Large intestine (tissue), 3 donors: ENCODE results near the gene PPFIBP2. TPM values are rescaled to one million over a fixed set of nuclear protein-coding genes. Genes with fewer than 3 reads are reported as not detected.
"Not testable (repeated sequence)": the region's sequence is repeated elsewhere in the genome, so short reads cannot be mapped to it uniquely, and the experiment has no call there.

Experiments
- DNase-seq, 2 donors: peaks; one replicate each; pipeline versions ENCODE4 v3.0.0 to v3.0.0-alpha.2; 2013
- H3K27ac ChIP-seq: one replicate; pipeline ENCODE4 v1.5.1; 2013; ENCODE audit warnings: low read length
- H3K27me3 ChIP-seq: 2 replicates; pipeline ENCODE4 v1.6.1; 2013; ENCODE audit warnings: low read length; ENCODE audit not compliant: control insufficient read depth, insufficient read depth
- H3K36me3 ChIP-seq: 2 replicates; pipeline ENCODE4 v1.6.1; 2013; ENCODE audit warnings: low read length; ENCODE audit not compliant: control insufficient read depth, insufficient read depth
- H3K4me1 ChIP-seq: one replicate; pipeline ENCODE4 v1.6.1; 2013; ENCODE audit warnings: low read length; ENCODE audit not compliant: control insufficient read depth, insufficient read depth
- H3K4me3 ChIP-seq: one replicate; pipeline ENCODE4 v1.5.1; 2013; ENCODE audit warnings: low read length
- H3K9me3 ChIP-seq: one replicate; pipeline ENCODE4 v1.6.1; 2013; ENCODE audit warnings: mild to moderate bottlenecking, low read depth, low read length, moderate library complexity; ENCODE audit not compliant: control insufficient read depth
- WGBS: methylation state at CpG from one replicate; pipeline ENCODE4 v1.1.5; 2013; ENCODE audit warnings: low lambda C conversion rate; ENCODE audit not compliant: insufficient coverage; 5-methylcytosine and 5-hydroxymethylcytosine counted together
- polyA plus RNA-seq: library from polyadenylated mRNA; unstranded; fragments of 120-200 nt; gene quantifications from one replicate; pipeline ENCODE4 v1.2.1, GENCODE V29; 2013

Gene PPFIBP2
- polyA plus RNA-seq, 1 donor, result 73.1 TPM

DNA sequence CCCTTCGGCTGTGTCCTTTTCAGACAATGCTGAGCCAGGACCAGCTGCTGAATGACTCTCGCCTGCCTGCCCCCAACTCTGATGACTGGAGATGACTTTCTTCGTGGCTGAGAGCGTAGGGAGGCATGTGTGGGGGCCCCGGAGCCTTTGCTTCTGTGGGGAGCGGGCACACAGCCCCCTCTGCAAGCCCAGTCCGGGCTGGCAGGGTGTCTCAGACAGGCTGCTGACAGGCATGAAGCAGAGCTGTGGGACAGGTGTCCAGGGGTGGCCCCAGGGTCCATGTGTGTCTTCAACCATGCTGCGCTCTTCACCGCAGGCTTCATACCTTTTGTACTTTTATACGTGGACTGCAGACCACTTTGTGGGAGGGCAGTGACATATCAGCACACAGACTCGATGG is 142.9 kb downstream of the PPFIBP2 start:
- no CpG with 5 or more reads among the region's 11 CpGs for WGBS
- Histone ChIP-seq H3K27ac (no peak overlapping the region), H3K4me1 (no peaks in the 10 kb centered on the region), H3K4me3 (no peak overlapping the region), H3K9me3 (no peaks in the 10 kb centered on the region), H3K27me3 (no peaks in the 10 kb centered on the region), H3K36me3 (peaks cover 59% of the 10 kb centered on the region)
- no peak for DNase-seq

DNA sequence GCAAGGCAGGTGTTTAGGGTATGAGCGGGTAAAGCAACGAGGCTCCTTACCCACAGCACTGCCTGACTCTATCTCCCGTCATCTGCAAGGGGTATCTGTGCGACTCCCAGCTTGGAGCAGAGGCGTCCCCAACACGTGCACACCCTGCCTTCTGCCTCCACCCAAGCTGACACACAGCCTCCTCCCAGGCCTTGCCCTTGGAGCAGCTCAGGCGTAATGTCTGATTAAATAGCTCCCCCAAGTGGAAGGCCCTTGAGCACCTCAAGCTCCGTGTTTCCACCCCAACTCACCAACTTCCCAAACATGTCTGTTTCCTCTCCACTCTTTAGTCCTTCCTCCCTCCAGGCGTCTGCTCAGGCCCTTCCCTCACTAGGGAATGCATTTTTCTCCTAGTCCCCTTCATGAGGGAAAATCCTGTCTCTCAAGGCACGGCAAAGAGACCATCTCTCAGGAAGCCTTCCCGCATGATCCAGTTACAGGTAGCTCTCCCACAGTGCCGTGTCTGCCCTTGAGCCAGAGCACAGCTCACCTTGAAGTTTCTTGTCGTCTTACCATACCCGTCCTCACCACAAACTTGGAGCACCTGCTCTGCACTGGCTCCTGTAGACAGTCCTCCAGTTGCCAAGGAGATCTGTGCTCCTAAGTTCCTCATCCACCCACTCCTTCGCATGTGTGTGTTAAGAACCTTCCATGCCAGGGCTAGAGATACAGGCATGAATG is 143.7 kb downstream of the PPFIBP2 start:
- Histone ChIP-seq H3K4me1 (no peaks in the 10 kb centered on the region), H3K9me3 (no peaks in the 10 kb centered on the region), H3K27ac (no peak overlapping the region), H3K4me3 (no peak overlapping the region), H3K27me3 (no peaks in the 10 kb centered on the region), H3K36me3 (peaks cover 51% of the 10 kb centered on the region)
- 20% methylated on average over 1 of the region's 15 CpGs for WGBS
- peak; percentile 44 to 55 for DNase-seq

DNA sequence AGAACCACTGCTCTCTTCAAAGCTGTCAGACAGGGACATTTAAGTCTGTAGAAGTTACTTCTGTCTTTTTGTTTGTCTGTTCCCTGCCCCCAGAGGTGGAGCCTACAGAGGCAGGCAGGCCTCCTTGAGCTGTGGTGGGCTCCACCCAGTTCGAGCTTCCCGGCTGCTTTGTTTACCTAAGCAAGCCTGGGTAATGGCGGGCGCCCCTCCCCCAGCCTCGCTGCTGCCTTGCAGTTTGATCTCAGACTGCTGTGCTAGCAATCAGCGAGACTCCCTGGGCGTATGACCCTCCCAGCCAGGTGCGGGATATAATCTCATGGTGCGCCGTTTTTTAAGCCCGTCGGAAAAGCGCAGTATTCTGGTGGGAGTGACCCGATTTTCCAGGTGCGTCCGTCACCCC is 149.7 kb downstream of the PPFIBP2 start:
- WGBS, result no CpG with 5 or more reads among the region's 16 CpGs
- peaks cover 35% of the 10 kb centered on the region for H3K36me3 ChIP-seq
- H3K27me3 ChIP-seq, H3K4me1 ChIP-seq, H3K27ac ChIP-seq, DNase-seq, H3K9me3 ChIP-seq, H3K4me3 ChIP-seq: not testable (repeated sequence)

DNA sequence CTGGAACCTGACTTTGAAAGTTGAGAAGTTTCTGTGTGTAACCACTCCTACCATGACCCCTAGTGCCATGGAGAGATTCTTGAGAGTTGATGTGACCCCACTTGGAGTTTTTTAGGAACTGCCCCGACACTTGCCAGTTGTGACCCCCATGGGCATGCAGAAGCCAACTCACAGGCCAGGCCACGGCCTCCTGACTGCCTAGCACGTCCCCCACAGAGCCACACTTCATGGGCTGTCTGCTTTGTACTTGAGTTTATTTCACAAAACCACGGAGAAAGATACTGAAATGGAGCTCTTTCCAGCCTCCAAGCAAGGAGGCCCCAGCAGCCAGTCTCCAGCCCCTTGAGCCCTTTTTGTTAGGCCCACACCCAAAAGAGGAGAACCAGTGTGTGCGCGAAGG is 151.1 kb downstream of the PPFIBP2 start:
- WGBS, result no CpG with 5 or more reads among the region's 6 CpGs
- no peaks in the 10 kb centered on the region for H3K27me3 ChIP-seq
- H3K27ac ChIP-seq, result no peak overlapping the region
- H3K4me3 ChIP-seq, result no peak overlapping the region
- no peaks in the 10 kb centered on the region for H3K9me3 ChIP-seq
- peaks cover 3% of the 10 kb centered on the region for H3K4me1 ChIP-seq
- DNase-seq, result no peak
- H3K36me3 ChIP-seq, result peaks cover 43% of the 10 kb centered on the region

DNA sequence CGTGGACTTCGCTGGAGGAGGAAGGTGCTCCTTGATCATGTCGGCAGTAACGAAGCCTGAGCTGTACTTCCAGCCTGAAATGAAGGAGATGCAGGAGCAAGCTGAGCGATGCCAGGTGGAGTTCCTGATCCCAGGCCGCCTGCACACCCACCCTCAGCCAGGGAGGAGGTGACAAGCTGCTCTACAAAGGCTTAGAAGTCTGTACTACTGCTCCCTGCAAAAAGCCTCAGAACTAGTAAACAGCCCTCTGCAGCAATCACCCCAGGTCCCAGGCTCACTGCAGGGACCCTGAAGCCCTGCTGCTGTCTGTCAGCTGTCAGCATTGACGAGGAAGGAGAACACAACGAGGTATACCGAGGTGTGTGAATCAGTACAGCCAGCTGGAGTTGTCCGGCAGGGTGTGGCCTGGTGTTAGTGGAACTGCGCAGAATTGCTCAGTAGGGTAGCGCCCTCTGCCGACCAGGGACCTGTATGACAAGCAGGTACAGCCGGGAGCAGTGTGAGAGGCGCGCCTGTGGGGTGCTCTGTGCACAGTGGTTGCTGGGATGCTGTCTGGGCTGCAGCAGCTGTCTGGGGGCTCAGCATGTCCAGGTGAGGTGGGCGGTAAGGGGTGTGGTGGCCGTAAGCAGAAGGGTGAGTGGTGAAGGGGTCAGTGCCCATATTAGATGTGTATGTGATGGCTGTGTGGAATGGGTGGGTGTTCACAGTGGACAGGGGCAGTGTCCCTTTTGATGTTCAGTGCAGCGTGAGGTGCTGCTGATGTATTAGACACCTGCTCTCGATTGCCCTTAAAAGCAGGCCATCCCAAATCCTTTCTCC is 151.9 kb downstream of the PPFIBP2 start:
- H3K4me1 ChIP-seq, result peaks cover 3% of the 10 kb centered on the region
- H3K9me3 ChIP-seq, result no peaks in the 10 kb centered on the region
- H3K27ac ChIP-seq, result no peak overlapping the region
- no peak overlapping the region for H3K4me3 ChIP-seq
- H3K27me3 ChIP-seq, result no peaks in the 10 kb centered on the region
- peak; percentile 72 to 75 for DNase-seq
- peaks cover 43% of the 10 kb centered on the region for H3K36me3 ChIP-seq
- 100% methylated on average over 1 of the region's 20 CpGs for WGBS

DNA sequence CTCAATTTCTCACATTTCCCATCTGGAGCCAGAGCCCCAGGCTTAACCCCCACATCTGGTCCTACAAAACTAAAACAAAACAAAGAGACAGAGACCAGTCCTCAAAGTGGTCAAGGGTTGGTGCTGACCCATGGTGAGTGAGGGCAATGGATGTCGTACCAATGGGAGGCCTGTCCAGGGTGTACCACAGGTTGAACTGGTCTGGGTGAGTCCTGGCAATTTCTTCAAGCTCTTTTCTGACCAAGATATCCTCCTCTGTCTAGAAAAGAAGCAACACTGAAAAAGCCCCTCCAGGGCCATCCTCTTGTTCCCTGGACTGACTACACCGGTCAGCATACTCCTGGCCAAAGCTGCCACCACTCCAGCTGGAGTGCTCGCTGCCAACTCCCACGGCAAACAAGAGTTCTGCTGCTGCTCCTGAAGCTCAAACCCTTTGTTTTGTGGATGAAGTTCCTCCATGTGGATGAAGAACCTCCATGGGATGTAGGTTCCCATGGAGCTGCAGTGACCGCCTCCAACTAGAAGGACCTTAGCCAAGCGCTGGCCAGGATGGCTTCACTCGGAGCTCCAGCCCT is 152.6 kb downstream of the PPFIBP2 start:
- Histone ChIP-seq H3K9me3 (no peaks in the 10 kb centered on the region), H3K36me3 (peaks cover 43% of the 10 kb centered on the region), H3K27me3 (no peaks in the 10 kb centered on the region), H3K27ac (no peak overlapping the region), H3K4me3 (no peak overlapping the region), H3K4me1 (peaks cover 3% of the 10 kb centered on the region)
- 80% methylated on average over 1 of the region's 7 CpGs for WGBS
- no peak for DNase-seq

DNA sequence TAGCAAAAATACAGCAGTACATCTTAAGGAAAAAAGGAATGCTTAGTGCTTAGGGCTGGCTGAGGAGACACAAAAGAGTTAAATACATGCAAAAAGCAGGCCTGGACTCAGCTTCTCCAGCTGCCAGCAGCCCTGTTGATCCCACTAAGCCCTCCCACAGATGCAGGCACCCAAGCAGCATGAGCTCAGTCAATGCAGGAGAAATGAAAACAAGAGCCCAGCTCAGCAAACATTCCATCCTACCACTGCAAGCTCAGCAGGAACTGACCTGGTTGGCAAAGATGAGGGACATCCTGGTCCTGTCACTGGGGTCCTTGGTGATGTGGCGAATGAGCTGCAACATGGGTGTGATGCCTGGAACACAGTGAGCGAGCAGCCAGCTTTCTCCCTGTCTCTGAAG is 153.7 kb downstream of the PPFIBP2 start:
- Histone ChIP-seq H3K27me3 (peaks cover 3% of the 10 kb centered on the region), H3K9me3 (no peaks in the 10 kb centered on the region), H3K27ac (no peak overlapping the region), H3K4me1 (peaks cover 6% of the 10 kb centered on the region), H3K4me3 (no peak overlapping the region), H3K36me3 (peaks cover 43% of the 10 kb centered on the region)
- WGBS, result no CpG with 5 or more reads among the region's 2 CpGs
- DNase-seq, result no peak

DNA sequence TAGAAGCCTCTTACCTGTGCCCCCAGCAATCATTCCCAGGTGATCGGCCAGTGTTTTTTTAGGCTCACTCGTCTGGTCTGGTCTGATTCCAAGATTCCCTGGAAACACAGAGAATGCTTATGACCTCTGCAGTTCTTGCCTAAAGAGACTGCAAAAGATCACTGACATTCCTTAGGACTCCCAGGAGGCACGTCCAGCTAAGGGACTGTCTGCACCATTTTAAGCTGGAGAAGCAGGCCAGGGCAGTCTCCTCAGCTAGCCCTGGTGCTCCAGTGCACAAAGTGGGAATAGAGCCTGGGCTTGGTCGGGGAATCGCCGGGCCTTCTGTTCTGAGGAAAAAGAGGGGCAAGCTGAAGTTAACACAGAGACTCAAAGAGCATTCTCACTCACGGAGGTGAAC is 154.7 kb downstream of the PPFIBP2 start:
- DNase-seq, result no peak
- no peak overlapping the region for H3K27ac ChIP-seq
- H3K4me3 ChIP-seq, result no peak overlapping the region
- H3K9me3 ChIP-seq, result no peaks in the 10 kb centered on the region
- WGBS, result no CpG with 5 or more reads among the region's 7 CpGs
- peaks cover 13% of the 10 kb centered on the region for H3K4me1 ChIP-seq
- peaks cover 43% of the 10 kb centered on the region for H3K36me3 ChIP-seq
- H3K27me3 ChIP-seq, result peaks cover 13% of the 10 kb centered on the region

DNA sequence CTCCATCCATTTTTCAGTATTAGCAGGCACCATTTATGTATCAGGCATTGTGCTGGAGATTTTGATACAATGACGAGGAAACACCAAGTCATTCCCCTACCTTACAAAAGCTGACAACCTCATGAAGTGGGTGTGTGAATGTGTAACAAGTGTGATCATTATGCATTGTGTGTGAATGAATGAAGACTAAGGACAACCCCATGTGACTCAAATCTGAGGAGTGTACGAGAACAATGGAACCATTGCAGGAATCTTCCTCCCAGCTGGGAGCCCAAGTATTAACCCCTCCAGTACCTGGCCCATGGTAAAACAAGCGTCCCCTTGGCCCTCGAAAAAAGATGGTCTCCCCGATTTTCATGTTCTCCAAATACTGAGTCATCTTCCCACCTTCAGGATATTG is 155.1 kb downstream of the PPFIBP2 start:
- peaks cover 13% of the 10 kb centered on the region for H3K4me1 ChIP-seq
- H3K27me3 ChIP-seq, result peaks cover 17% of the 10 kb centered on the region
- H3K9me3 ChIP-seq, result peaks cover 2% of the 10 kb centered on the region
- H3K4me3 ChIP-seq, result no peak overlapping the region
- WGBS, result 93% methylated on average over 3 of the region's 5 CpGs
- no peak overlapping the region for H3K27ac ChIP-seq
- H3K36me3 ChIP-seq, result peaks cover 43% of the 10 kb centered on the region
- no peak for DNase-seq

DNA sequence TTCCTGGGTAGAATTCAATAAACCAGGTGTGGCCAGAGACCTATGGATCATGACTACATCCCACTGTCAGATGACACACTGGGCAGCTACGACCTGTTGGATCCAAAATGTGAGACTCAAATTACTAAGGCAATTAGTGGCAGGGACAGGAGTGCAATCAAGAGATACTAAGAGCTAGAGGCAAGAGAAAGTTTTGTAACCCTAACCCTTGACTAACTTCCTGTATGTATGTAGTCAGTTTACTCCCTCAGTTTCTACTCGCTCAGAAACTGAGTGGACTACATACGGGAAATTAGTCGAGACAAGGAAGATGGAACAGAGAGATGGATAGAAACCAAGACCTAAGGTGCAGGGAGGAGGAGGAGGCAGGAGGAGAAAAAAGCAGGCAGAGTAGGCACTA is 156.8 kb downstream of the PPFIBP2 start:
- peaks cover 10% of the 10 kb centered on the region for H3K4me1 ChIP-seq
- peaks cover 27% of the 10 kb centered on the region for H3K27me3 ChIP-seq
- H3K36me3 ChIP-seq, result peaks cover 31% of the 10 kb centered on the region
- no peak for DNase-seq
- H3K4me3 ChIP-seq, result no peak overlapping the region
- WGBS, result 100% methylated on average over 3 of the region's 4 CpGs
- no peak overlapping the region for H3K27ac ChIP-seq
- peaks cover 2% of the 10 kb centered on the region for H3K9me3 ChIP-seq
